GM20431 (cell line): ENCODE results near the gene PLAC8L1.

Source experiments
- in situ Hi-C: fragments of 300-500 bp; cut with MseI, MboI; formaldehyde crosslinking; loops from one replicate; pipeline ENCODE4 v1.15.0; 2020; ENCODE audit warnings: low sequenced_read_pairs; ENCODE audit not compliant: unreplicated experiment

PLAC8L1 gene

GRCh38 chr5:146050086-146050485 lies 55.3 kb downstream of the PLAC8L1 start:
- in situ Hi-C loops, result loop anchor here (25.0 kb wide), 1 partner anchor 363 kb away; no protein-coding TSS in a partner anchor

DNA sequence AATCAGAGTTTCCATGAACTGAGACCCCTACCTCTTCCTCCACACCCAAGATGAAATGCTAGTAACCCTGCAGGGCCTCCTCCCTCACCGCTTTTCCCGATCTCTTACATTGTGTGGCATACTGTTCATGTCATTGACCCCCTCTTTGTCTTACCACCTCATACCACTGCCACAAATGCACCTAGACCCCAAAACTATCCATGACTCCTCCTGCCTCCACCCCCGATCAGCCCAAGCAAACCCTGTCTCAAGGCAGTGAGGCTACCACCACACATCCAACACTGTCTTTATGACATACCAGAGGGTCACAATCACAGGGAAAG lies 55.7 kb downstream of the PLAC8L1 start:
- in situ Hi-C loops, result loop anchor here (25.0 kb wide), 1 partner anchor 362 kb away; no protein-coding TSS in a partner anchor

DNA sequence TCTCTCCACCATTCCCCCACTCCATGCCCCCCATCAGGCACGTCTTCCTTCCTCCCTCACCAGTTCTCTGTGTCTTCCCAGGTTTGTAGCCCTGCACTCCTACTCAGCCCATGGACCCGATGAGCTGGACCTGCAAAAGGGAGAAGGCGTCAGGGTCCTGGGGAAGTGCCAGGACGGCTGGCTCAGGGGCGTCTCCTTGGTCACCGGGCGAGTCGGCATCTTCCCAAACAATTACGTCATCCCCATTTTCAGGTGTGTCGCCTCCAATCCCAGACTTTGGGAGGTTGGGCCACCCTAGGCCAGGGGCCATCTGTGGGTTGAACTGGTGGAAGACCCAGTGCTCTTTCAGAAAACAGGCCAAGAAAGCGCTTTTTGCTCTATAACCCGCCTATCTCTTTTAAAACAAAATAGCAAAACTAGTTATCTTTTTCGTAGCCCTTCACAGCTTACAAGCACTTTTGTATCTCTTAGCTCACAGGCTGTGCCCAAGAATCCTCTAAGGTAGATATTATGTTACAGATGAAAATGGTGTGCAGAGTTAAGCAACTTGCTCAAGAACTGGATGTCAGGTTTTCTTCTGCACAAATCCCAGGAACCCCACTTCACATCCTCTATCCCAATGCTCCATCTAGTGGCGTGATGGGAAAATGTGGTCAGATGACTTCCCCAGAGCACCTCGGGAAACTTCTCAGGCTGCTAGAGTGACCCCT lies 56.2 kb downstream of the PLAC8L1 start:
- in situ Hi-C loops, result no loop called here

- in situ Hi-C loops, result no loop called here
Measured at GRCh38 chr5:146047396-146047795, 58.0 kb downstream of the PLAC8L1 start.

DNA sequence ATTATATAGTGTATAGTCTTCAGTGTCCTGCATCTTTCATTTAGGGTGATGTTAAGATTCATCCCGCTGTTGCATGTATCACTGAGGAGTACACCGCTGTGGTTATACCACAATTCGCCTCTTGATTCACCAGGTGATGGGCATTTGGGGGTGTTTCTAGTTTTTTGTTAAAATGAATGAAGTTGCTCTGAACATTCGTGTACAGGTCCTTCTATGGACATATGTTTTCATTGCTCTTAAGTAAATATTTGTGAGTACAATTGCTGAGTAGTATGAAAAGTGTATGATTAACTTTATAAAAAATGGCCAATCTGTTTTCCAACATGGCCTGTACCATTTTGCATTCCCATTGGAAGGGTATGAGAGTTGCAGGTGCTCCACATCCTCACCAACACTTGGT lies 61.7 kb downstream of the PLAC8L1 start:
- in situ Hi-C loops, result no loop called here

DNA sequence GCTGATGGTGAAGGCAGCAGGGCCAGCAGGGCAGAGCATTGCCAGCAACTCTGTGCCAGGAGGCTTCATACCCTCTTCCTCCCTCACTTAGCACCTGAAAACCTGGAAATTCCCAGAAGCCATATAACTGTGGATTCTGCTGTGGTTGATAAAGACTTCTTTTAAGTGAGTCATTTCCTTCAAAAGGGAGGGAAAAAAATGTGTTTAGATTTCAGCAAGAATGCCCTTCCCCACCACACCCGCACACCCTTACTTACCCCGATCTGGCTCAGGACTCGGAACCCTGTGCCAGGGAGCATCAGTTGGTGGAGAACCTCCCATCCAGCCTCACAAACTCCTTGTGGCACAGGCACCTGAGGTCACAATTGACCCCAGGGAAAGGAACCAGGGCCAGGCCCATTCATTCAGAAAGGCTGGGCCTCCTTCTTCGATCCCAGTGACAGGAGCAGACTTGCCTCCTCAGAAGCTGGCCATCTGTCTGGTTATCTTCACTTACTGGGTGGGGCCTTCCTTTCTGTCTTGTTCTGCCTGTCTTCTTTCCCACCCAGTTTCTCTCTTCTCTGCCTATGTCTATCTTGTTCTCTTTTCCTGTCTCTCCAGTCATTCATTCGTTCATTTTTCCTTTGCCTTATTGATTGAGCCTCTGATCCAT lies 62.6 kb downstream of the PLAC8L1 start:
- in situ Hi-C loops, result no loop called here

DNA sequence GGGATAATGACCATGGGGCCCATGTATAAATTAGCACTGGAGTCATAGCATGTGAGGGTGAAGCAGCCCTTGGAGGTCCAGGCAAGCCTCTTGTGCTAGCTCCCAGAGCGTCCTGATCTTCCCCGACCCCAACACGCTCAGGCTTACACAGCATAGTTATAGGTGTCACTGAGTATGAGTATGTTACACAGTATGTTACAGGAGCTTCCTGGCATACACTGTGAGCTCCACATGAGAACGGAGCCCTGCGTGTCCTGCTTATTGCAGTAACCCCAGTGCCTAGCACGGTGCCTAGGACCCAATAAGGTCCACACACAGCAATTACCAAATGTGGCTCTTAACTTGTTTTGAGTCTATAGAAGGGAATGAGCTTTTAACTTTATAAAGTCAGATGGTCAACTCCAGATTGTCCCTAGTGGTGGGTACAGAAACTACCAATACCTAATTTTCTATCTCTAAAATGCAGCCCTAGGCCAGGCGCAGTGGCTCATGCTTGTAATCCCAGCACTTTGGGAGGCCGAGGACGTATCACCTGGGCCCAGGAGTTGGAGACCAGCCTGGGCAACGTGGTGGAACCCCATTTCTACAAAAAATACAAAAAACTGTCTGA lies 64.1 kb downstream of the PLAC8L1 start:
- in situ Hi-C loops, result no loop called here

DNA sequence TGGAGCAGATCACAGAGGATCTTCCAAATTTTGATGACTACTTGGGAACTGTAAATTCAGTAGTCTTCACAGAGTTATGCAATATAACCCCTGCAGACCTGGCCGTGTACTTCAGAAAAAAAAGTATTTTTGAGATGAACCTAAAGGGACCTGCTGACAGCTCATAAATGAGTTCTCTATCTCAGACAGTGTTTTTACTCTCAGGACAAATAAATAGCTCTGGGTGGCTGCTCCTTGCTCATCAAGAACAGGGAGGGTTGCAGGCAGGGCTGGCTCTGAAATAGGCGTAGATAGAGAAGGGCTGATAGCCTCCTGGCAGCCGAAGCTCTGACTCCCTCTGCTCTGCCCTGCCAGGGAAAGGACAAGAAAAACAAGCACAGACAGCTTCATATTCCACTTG lies 64.8 kb downstream of the PLAC8L1 start:
- in situ Hi-C loops, result no loop called here

GRCh38 chr5:146039420-146039819 lies 66.0 kb downstream of the PLAC8L1 start:
- in situ Hi-C loops, result no loop called here

GRCh38 chr5:146034605-146035004 lies 70.8 kb downstream of the PLAC8L1 start:
- in situ Hi-C loops, result no loop called here
